ENCODE measurements around the gene ATXN7L1.

- no peak for TF ChIP-seq POLR2A (IDR thresholded peaks at IDR 0.05)
- no peak for TF ChIP-seq CTCF (IDR thresholded peaks at IDR 0.05)
- TF ChIP-seq POLR2AphosphoS5 (IDR thresholded peaks at IDR 0.05; ENCODE audit: insufficient read depth in 1 of 2, low read depth in 1 of 2), result no peak
Observed at GRCh38 chr7:105647591-105647990, 228.8 kb downstream of the ATXN7L1 start.
